Body of pancreas (tissue), 4 donors: Measurements from ENCODE around the gene SSNA1.

ENCODE experiments used
- CTCF ChIP-seq, 7 experiments: fragments of 450-650 bp in 4 of 7; fragments of 200-600 bp in 3 of 7; sonication (generic) in 3 of 7; IDR thresholded peaks; one replicate each; pipeline ENCODE4 v1.5.1; 2016 to 2019; ENCODE audit warnings: antibody characterized with exemption in 7 of 7
- POLR2A ChIP-seq, 3 donors: fragments of 450-650 bp; IDR thresholded peaks; one replicate each; pipeline ENCODE4 v1.6.1; 2016; ENCODE audit warnings: antibody characterized with exemption in 3 of 3, mild to moderate bottlenecking in 2 of 3

DNA sequence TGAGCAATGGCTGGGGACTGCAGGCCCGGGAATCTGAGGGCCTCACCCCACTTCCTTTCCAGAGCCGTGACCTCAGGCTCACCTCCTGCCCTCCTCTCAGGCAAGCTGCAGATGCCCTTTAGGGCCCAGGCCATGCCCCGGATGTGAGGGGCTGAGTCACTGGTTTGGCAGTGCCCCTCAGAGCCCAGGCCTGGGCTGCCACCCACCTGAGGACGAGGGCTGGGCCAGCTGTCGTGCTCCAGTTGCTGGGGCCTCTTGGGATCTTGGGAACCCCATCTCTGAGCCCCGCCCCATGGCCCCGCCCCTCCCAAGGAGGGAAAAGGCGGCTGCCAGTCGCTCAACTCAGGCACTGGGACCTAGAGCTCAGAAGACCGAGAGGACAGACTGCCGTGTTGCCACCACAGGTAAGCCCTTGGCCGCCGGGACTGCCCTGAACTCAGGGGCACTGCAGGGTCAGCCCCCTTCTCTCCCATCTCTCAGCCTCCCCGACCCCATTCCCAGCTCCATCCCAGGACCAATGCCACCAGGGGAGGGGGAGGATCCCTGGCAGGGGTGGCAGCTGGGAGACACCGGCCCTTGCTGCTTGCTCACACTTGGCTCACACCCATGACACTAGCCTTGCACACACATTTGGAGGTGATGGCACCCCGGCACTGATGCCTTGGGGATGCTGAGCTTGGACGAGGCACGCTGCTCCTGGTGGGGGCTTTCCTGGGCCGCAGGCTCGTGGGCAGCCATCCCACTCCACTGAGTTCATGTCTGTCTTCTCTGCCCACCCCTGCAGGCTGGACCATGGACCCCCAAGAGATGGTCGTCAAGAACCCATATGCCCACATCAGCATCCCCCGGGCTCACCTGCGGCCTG is 36.6 kb downstream of the SSNA1 start, which contains the start of gene CYSRT1:
- TF ChIP-seq CTCF (IDR thresholded peaks at IDR 0.05): no peak
- TF ChIP-seq POLR2A (IDR thresholded peaks at IDR 0.05): no peak
